BE2C (cell line): ENCODE measurements around the gene PDE6G.

Source experiments
- DNase-seq: peaks from one replicate; pipeline ENCODE4 v3.0.0-alpha.2; 2020
- H3K27me3 ChIP-seq: fragments of 250-450 bp; sonication (Bioruptor Pico); 2 replicates; pipeline ENCODE4 v1.5.1; 2020; ENCODE audit warnings: mild to moderate bottlenecking
- H3K36me3 ChIP-seq: fragments of 250-450 bp; sonication (Bioruptor Pico); 2 replicates; pipeline ENCODE4 v1.5.1; 2020; ENCODE audit warnings: mild to moderate bottlenecking
- H3K4me1 ChIP-seq: fragments of 250-450 bp; sonication (Bioruptor Pico); 2 replicates; pipeline ENCODE4 v1.5.1; 2020
- H3K4me3 ChIP-seq: 2 replicates; pipeline ENCODE4 v1.5.1; 2011; ENCODE audit warnings: low read depth, low read length
- H3K9me3 ChIP-seq: fragments of 250-450 bp; sonication (Bioruptor Pico); 2 replicates; pipeline ENCODE4 v1.5.1; 2020
- CTCF ChIP-seq: IDR thresholded peaks from 2 replicates; pipeline ENCODE4 v1.5.1; 2012; ENCODE audit warnings: mild to moderate bottlenecking, low read depth, low read length

PDE6G gene

GRCh38 chr17:81660441-81660840, 4.1 kb upstream of the PDE6G start:
- Histone ChIP-seq H3K4me3 (no peak overlapping the region), H3K27me3 (no peaks in the 10 kb centered on the region), H3K4me1 (no peaks in the 10 kb centered on the region), H3K9me3 (no peaks in the 10 kb centered on the region), H3K36me3 (peaks cover 9% of the 10 kb centered on the region)
- DNase-seq, result no peak
- no peak for TF ChIP-seq CTCF

- TF ChIP-seq CTCF, result no peak
- H3K36me3 ChIP-seq, result no peaks in the 10 kb centered on the region
- H3K4me3 ChIP-seq, result no peak overlapping the region
- no peaks in the 10 kb centered on the region for H3K9me3 ChIP-seq
- no peaks in the 10 kb centered on the region for H3K27me3 ChIP-seq
- H3K4me1 ChIP-seq, result no peaks in the 10 kb centered on the region
- no peak for DNase-seq
These were observed 2.7 kb upstream of the PDE6G start for GRCh38 chr17:81659038-81659437.

GRCh38 chr17:81656835-81657234, 493 bp upstream of the PDE6G start:
- Histone ChIP-seq H3K4me1 (peaks cover 2% of the 10 kb centered on the region; the same call in 1 of the 2 replicates), H3K9me3 (no peaks in the 10 kb centered on the region), H3K27me3 (no peaks in the 10 kb centered on the region), H3K36me3 (no peaks in the 10 kb centered on the region), H3K4me3 (no peak overlapping the region)
- no peak for DNase-seq
- TF ChIP-seq CTCF, result no peak

- H3K4me3 ChIP-seq, result no peak overlapping the region
- no peak for DNase-seq
- TF ChIP-seq CTCF, result no peak
- H3K36me3 ChIP-seq, result no peaks in the 10 kb centered on the region
- H3K4me1 ChIP-seq, result peaks cover 6% of the 10 kb centered on the region; the same call in 1 of the 2 replicates
- H3K27me3 ChIP-seq, result no peaks in the 10 kb centered on the region
- no peaks in the 10 kb centered on the region for H3K9me3 ChIP-seq
These were observed 794 bp downstream of the PDE6G start for GRCh38 chr17:81655378-81656117.

GRCh38 chr17:81652906-81653771, 3.2 kb downstream of the PDE6G start:
- peaks cover 12% of the 10 kb centered on the region for H3K27me3 ChIP-seq
- no peak for DNase-seq
- no peak overlapping the region for H3K4me3 ChIP-seq
- TF ChIP-seq CTCF, result no peak
- H3K4me1 ChIP-seq, result peaks cover 6% of the 10 kb centered on the region; the same call in 1 of the 2 replicates
- H3K9me3 ChIP-seq, result no peaks in the 10 kb centered on the region
- H3K36me3 ChIP-seq, result no peaks in the 10 kb centered on the region

- DNase-seq, result peak; percentile 60
- H3K4me1 ChIP-seq, result peaks cover 6% of the 10 kb centered on the region; the same call in 1 of the 2 replicates
- H3K9me3 ChIP-seq, result no peaks in the 10 kb centered on the region
These were observed 4.7 kb downstream of the PDE6G start for GRCh38 chr17:81651692-81652091.

More at GRCh38 chr17:81651692-81652091, 4.7 kb downstream of the PDE6G start:
- H3K27me3 ChIP-seq, result peaks cover 26% of the 10 kb centered on the region
- no peak overlapping the region for H3K4me3 ChIP-seq
- no peak for TF ChIP-seq CTCF
- no peaks in the 10 kb centered on the region for H3K36me3 ChIP-seq
